ENCODE results near the gene DCPS.
"Not testable (repeated sequence)": the region's sequence is repeated elsewhere in the genome, so short reads cannot be mapped to it uniquely, and the experiment has no call there.

The DCPS gene

DNA sequence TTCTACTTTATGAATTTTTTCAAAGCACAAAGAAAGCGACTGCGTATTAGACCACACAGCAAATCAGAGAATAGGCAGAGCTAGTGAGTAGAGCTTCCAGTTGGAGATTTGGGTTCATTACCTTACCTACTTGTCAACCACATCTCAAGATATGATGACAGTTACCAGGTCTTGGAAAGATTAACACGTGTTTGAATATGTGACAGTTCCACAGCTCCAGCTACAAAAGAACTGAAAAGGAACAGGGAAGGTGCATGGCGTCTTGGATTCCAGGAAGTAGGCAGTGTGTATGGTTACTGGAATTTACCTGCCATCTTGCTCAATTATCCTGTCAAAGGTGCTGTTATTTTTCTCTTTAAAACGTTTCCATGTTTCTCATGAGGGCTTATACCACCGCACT lies 15.6 kb upstream of the DCPS start:
- no peak for DNase-seq (ENCODE audit: low spot score)

DNA sequence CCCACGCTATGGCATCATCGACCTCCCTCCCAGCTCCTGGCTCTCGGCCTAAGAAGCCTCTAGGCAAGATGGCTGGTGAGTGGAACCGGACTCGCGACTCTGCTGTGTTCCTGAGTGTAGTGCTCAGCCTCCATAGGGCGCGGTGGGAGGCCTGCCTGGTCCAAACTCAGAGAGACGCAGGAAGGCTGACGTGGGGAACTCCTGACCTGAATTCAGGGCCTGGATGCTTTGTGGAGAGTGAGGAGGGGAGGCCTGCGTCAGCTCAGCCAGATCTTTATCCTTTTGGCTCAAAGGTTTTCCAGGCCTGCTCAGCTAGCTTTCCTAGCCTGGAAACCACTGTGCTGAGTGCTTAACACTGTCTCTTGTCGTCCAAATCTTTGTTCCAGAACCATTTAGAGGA lies 13.0 kb upstream of the DCPS start:
- no peak for DNase-seq (ENCODE audit: low spot score)

DNA sequence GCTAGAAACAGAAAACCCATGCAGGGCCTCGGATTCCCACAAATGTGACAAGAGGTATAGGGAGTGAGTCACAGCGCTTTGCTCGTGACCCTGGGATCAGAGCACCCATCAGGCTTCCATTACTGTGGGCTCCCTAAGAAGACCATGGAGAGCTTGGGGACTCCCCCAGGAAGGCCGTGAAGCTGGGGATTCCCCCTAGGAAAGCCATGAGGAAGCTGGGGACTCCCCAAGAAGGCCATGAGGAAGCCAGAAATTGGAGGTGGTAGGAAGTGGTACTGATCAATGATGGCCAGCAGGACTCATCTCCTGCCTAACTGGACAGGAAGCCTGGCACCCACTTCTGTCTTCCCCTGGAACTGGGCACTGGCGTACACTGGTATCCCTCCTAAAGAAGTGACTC lies 10.1 kb upstream of the DCPS start:
- DNase-seq (ENCODE audit: low spot score), result no peak

DNA sequence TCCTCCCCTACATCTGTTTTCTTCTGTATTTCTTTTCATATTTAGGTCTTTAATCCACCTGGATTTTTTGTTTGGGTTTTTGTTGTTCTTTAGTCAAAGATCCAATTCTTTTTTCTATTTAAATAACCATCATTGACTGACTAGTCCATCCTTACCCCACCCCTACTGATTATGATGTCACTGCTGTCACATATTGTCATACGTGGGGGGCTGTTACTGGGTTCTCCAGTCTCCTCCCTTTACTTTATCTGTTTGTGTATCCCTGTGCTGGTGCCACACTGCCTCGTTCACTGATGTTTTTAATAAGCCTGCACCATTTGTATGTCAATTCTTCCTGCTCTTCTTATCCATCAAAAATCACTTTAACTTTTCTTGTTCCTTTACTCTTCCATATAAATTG lies 6.9 kb upstream of the DCPS start:
- DNase-seq (ENCODE audit: low spot score), result no peak

DNA sequence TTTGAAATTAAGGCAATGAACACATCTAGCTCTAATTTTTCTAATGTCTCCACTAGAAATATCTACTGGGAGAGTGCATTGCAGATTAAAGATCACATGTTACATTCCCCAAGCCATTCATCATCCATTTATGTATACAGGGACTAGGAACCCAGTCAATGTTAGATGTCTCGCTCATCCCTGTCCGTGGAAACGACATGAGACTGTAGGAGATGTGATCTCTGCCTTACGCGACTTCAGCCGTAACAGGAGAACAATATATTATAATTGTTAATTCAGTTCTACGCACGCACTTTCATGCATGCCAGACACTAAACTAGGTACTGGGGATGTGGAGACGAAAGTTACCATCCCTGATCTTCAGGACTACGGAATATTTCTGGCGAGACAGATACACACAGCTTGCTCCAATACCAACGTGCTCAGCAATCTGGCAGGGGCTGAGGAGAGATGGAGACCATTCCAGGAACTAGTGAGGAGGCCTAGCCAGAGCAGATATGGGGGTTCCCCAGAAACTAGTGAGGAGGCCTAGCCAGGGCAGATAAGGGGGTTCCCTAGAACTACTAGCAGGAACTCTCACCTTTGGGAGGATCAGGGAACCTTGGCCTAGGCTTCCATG lies 706 bp downstream of the DCPS start:
- DNase-seq (ENCODE audit: low spot score), result no peak

DNA sequence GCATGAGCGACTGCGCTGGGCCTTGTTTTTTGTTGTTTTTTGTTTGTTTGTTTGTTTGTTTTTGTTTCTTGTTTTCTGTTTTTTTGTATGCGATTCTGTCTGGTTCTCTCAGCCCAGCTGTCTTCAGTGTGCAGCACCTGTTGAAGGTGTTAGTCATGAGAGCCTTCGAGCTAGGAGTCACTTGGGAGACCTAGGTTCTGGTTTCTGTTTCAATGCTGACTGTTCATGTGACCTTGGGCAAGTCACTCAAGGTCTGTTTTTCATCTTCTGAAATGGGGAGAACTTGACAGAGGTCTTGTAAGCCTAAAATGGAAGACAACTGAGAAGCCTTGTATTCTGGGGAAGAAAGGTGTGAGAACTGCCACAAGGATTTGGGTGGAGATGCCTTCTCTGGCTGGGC lies 1.8 kb downstream of the DCPS start:
- DNase-seq (ENCODE audit: low spot score), result no peak

DNA sequence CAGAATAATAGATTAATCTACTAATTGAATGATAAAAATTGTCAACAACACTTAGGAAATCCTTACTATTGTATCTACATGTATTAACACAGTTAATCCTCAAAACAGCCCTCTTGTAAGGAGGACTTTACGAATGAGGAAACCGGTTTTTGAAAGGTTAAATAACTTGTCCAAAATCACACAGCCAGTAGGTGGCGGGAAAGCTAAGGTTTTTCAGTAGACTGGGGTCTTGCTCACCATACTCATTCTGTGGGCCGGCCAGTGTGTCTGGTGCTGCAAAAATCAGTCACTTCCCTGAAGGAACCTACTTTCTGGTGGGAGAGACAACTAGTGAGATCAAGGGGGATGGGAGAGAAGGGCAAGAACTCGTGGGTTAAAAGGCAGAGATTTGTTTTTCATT lies 3.8 kb downstream of the DCPS start:
- peak; percentile 31 for DNase-seq (ENCODE audit: low spot score)

DNA sequence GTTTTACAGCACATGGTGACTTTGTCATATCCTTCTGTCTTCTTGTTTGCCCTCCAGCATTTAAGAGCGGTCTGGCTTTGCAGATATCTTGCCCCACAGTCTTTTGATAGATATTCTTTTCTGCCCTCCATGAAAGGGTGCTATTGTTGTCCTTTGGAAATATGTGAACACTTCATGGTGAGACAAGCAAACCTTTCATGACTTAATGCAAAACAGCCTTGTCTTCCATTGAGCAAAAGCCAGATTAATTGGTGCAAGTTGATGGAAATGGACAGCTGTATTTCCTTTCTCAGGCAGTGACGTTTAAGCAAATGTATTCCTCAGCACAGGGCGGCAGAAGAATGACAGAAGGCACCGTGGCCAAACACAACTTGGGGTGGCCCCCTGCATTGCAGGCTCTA lies 4.4 kb downstream of the DCPS start:
- no peak for DNase-seq (ENCODE audit: low spot score)

DNA sequence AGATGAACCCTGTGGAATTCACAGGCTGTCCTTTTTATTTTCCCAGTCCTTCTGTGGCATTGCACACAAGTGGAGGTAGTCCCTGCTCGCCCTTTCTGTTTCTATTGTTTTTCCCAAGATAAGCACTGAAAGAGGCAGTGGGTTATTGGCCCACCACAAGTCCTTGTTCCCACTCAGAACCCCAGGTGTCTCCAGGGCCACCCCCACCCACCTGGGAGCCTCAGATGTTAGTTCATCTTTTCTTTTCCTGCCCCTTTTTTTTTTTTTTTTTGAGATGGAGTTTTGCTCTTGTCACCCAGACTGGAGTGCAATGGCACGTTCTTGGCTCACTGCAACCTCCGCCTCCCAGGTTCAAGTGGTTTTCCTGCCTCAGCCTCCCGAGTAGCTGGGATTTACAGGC lies 4.9 kb downstream of the DCPS start:
- not testable (repeated sequence) for DNase-seq (ENCODE audit: low spot score)

DNA sequence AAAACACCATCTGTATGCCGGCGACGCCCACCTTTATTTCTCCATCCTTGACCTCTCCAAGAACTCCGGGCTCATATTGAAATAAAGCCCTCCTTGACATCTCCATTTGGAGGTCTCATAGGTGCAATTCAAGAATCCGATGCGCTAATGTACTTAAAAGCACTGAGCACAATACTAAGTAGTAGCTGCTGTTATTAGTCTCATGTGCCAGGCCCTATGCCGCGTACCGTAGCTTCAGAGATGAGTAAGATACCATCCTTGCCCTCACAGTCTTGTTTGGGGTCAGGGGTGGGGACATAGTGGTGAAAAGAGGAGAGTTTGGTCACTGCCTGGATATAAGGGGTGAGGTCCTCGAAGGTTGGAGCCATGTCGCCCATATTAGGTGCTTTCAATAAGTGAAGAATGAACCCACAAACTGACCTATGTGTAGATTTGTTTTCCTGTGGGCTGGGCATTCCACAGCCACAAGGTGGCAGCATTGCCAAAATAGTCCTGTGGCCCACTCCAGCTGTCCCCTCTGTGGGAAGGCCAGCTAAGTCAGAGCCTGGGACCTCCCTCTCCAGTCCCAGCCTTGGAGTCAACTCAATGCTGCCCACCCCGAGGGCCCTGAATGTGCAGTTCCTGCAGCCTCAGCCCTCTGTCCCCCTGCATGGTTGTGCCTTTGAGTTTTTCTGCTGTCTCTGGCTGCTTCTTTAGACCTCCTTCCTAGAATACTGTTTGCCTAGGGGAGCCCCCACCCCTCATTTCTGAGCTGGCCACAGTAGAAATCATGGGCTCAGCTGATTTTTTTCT lies 6.5 kb downstream of the DCPS start:
- peak; percentile 83 for DNase-seq (ENCODE audit: low spot score)

DNA sequence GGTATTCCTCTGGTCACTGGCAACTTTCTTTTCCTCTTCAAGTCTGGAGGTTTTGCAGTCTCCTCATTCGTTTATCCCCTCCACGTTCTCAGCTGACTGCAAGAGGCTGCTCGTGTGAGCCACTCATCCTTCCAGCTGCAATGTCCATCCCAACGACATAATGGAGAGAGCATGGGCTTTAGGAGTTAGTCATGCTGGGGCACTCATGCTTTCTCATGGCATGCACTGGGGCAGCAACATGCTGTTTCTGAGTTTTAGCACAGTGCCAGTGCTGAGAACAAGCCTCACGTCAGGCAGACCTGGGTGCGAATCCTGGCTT lies 7.1 kb downstream of the DCPS start:
- peak; percentile 39 for DNase-seq (ENCODE audit: low spot score)

DNA sequence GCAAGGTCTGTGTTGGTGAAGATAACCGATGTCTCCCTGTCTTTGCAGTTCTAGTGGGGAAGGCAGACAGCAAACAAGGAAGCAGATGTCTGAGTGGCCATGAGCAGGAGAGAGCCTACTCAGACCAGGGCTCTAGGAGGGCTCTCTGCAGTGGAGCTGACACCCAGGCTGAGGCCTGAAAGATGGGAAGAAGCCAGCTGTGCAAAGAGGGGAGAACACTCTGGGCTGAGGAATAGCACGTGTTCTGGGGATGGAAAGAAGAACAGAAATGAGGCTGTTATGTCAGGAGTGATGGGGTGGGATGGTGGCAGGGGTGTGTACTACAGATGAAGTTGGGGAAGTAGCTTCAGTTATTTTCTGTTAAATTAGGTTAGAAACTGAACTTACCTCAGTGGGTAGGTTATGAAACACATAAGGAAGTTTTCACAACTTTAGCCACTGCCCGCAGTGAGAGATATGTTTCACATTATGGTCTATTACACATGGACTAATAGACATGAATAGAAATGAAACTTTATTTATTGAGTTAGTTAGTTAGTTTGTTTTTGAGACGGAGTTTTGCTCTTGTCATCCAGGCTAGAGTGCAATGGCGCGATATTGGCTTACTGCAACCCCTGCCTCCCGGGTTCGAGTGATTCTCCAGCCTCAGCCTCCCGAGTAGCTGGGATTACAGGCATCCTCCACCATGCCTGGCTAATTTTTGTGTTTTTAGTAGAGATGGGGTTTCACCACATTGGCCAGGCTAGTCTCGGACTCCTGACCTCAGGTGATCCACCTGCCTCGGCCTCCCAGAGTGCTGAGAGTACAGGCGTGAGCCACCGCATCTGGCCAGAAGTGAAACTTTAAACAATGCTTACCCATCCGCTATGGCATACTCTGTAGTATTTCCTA lies 7.8 kb downstream of the DCPS start:
- DNase-seq (ENCODE audit: low spot score), result no peak

DNA sequence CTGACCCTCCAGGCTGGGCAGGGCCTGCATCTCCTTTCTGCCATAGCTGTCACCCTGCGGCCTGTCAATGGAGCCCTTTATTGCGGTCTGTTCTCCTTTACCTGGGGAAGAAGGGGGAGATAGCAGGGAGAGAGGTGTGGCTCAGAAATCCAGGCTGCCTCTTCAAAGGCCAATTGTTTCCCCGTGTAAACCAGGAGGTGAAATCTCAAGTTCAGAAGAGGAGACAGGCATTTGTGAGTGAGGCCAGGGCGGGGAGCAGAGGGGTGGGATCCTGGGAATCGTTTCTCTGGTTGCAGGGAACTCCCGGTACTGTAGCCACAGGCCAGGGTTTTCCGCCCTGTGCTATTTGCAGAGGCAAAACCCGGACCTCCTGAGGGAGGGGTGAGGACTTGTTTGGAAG lies 9.1 kb downstream of the DCPS start:
- no peak for DNase-seq (ENCODE audit: low spot score)

DNA sequence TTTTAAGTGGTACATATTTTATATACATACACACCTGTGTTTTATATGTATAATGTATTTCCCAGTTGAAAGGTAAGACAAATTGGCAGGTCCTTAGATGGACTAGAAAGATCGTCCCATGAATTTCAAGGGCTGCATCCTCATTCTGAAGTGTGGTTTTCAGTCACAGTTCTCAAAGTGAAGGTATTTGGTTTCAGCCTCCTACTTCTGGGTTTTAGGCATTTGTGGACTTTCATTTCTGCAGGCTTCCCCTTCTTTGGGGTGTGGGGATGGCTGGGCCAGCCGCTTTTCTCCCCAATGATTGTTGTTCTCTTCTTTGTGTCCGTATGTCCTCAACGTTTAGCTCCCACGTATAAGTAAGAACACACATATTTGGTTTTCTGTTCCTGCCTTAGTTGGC lies 10.0 kb downstream of the DCPS start:
- DNase-seq (ENCODE audit: low spot score), result no peak

DNA sequence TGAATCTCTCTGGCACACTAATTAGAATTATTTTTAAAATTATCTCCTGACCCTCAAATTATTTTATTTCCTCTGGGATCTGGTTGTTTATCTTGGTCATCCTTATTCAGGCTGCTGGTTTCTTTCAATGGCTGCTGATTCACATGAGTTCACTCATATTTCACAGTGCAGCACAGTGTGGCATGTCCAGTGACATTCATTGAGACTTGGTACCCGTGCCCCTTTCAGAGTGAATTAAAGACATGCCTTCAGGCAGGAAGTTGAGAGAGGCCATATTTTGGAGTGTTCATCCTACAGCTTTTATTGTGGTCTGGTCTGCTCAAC lies 13.5 kb downstream of the DCPS start:
- DNase-seq (ENCODE audit: low spot score), result no peak

DNA sequence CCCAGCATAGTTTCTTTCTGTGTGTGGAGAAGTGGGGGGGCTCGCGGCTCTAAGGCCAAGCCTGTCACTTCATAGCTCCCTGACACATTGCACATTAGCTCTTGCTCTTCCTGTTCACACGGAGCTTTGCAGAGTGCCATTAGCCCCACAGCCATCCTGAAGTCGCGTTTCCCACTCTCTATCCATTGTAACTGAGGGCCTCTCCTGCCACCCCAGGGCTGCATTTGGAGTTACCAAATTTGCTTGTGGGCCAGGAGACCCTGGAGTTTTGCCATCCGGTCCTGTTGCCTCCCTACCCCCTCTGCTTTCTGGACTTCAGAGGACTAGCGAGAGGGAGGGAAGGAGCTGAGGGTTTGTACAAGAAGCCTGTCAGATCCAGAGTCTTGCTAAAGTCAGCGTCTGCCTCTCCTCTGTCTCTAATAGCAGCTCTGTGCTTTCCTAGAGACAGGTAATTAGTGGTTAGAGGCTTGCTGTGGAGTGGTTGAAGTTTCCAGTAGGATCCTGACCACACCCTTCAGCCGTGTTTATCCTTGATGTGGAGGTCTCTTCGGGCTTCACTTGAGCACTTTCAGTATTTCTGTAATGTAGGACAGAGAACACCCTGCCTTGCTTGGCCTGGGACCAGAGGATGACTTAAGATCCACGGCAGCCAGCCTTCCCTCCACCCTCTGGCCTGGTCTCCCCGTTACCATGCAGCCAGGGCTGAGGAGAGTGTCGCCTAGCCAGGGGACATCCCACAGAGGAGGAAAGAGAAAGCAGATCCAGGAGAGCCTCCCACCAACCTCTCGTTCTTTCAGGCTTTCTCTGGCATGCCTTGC lies 14.1 kb downstream of the DCPS start:
- peak; percentile 75 for DNase-seq (ENCODE audit: low spot score)

DNA sequence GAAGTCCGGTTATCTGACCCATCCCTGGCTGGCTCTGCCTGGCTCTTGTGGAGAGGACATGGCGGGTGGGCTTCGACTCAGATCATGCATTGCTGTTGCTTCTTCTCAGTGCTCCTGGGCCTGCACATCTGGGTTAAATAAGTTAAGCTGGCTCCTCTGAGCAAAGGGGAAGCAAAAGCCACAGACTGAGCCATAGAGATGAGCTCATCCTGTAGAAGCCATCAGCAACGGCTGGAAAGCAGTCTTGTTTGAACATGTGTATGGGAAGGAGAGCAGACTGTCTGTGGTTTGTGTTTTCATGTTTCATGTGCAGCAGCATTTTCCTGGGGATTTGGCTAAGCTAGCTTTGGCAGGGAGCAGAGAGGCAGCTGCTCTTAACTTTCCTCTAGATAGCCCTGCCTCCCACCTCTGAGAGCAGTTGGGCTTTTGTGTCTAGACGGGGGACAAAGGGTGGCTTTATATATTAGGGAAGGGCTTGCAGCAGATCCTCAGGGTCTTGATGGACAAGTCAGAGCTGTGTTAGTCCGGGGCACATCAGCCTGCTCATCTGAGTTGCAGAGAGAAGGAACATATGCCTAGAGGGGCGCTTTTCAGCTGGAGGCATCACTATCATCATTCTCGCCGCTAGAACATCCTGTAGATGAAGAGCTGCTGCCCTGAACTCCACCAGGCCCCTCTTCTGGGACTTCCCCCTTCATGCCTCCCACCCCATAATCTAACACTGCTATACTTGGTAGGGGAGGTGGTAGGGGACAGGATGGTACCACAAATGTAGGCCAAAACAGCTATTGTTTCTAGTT lies 14.9 kb downstream of the DCPS start:
- DNase-seq (ENCODE audit: low spot score), result peak; percentile 92

DNA sequence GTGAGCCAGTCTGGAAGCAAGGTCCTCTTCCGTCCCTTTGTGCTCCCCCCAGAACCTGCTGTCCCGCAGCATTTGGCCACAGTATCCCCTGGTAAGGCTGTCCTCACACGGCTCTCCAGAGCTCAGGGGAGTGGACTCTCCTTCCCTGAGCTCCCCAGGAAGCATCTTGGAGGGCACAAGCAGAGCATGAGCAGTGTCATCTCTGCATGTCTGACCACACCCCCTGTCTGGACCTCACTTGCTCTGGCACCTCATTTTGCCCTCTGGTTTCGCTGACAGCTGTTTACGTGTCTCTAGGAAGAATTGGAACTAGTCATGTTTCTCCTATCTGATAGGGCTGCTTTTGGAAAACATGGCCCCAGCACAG lies 15.5 kb downstream of the DCPS start:
- DNase-seq (ENCODE audit: low spot score), result no peak

DNA sequence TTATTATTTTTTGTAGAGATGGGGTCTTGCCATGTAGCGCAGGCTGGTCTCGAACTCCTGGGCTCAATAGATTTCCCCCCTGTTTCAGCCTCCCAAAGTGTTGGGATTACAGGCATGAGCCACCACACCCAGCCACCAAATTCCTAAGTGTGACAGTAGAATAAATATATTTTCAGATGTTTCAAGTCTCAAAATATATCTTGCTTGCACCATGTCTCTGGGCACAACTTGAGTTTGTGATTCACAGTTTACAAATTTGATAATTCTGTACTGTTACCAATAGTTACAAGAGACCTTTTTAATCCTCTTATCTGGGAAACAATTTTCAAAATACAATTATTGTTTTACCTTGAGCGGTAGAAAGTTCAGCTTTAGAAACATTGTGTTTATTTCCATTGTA lies 19.1 kb downstream of the DCPS start:
- DNase-seq (ENCODE audit: low spot score), result no peak

DNA sequence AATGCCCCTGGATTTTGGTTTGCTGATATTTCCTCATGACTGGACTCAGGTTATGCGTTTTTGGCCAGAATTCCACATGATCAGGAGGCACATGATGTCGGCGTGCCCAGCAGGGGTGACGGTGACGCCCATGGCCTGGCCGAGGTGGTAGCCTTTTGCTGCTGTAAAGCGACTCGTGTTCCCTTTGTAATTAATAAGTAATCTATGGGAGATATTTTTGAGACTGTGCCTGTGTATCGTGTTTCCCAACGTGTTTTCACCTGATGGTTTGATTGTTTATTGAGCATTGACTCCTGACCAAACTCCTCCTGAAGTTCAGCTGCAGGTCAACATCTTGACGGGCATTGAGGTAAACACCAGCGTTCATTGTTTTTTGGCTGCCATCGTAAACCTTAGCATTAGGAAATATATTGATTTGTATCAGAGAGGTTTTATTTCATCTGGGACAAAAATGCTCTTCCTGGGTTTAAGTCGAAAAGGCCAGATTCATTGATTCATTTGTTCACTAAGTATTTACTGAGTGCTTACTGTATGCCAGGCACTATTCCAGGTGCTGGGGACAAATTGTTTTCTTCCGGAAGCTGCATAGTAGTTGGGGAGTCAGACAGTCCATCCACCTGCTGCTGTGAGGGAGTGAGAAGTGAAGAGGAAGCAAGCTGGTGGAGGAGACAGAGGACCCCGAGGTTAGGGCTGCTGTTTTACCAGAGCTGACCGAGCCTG lies 23.6 kb downstream of the DCPS start:
- DNase-seq (ENCODE audit: low spot score), result no peak

DNA sequence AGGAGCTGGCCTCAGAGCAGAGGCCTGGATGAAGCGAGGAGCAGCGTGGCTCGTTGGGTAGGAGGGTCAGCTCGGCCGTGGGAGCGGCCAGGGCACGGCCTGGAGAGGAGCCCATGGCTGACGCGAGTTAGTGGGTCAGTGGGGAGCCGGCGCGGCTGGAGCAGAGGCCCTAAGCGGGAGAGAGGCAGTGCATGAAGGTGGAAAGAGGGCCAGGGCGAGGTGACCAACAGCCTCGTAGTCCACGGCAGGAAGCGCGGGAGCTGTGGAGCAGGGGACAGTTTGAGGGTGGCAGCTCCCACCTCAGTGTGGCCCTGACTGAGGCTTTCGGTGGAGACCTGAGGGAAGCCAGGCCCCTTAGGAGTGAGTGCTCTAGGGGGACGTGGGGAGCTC lies 24.1 kb downstream of the DCPS start:
- DNase-seq (ENCODE audit: low spot score), result no peak
